GM21515 (cell line): ENCODE results near the gene ZNF782.
"Not testable (repeated sequence)": the region's sequence is repeated elsewhere in the genome, so short reads cannot be mapped to it uniquely, and the experiment has no call there.

Source experiments
- ATAC-seq: cut with Tn5 transposase; IDR thresholded peaks from one replicate; pipeline ENCODE4 v1.9.1; 2021; ENCODE audit not compliant: unreplicated experiment

Gene ZNF782

GRCh38 chr9:96854651-96855273, 448 bp upstream of the ZNF782 start:
- no peak for ATAC-seq

GRCh38 chr9:96852676-96853075, 1.6 kb downstream of the ZNF782 start:
- no peak for ATAC-seq

- ATAC-seq, result no peak
Observed at GRCh38 chr9:96844040-96844439, 10.3 kb downstream of the ZNF782 start.

- no peak for ATAC-seq
Observed at GRCh38 chr9:96818533-96818932, 35.8 kb downstream of the ZNF782 start.

GRCh38 chr9:96817973-96818372, 36.3 kb downstream of the ZNF782 start:
- no peak for ATAC-seq

- ATAC-seq, result no peak
Observed at GRCh38 chr9:96813607-96814006, 40.7 kb downstream of the ZNF782 start.

GRCh38 chr9:96798959-96799358, 55.4 kb downstream of the ZNF782 start:
- not testable (repeated sequence) for ATAC-seq

GRCh38 chr9:96784021-96784420, 70.3 kb downstream of the ZNF782 start:
- no peak for ATAC-seq

GRCh38 chr9:96782235-96782634, 72.1 kb downstream of the ZNF782 start:
- no peak for ATAC-seq

GRCh38 chr9:96781552-96781951, 72.8 kb downstream of the ZNF782 start:
- no peak for ATAC-seq

- no peak for ATAC-seq
Observed at GRCh38 chr9:96779089-96779488, 75.2 kb downstream of the ZNF782 start.

GRCh38 chr9:96777426-96777864, 76.9 kb downstream of the ZNF782 start:
- ATAC-seq, result peak; percentile 5

- ATAC-seq, result no peak
Observed at GRCh38 chr9:96771124-96771523, 83.2 kb downstream of the ZNF782 start.

GRCh38 chr9:96769989-96770388, 84.3 kb downstream of the ZNF782 start:
- no peak for ATAC-seq
